ENCODE measurements around the gene MADCAM1.

The MADCAM1 gene

DNA sequence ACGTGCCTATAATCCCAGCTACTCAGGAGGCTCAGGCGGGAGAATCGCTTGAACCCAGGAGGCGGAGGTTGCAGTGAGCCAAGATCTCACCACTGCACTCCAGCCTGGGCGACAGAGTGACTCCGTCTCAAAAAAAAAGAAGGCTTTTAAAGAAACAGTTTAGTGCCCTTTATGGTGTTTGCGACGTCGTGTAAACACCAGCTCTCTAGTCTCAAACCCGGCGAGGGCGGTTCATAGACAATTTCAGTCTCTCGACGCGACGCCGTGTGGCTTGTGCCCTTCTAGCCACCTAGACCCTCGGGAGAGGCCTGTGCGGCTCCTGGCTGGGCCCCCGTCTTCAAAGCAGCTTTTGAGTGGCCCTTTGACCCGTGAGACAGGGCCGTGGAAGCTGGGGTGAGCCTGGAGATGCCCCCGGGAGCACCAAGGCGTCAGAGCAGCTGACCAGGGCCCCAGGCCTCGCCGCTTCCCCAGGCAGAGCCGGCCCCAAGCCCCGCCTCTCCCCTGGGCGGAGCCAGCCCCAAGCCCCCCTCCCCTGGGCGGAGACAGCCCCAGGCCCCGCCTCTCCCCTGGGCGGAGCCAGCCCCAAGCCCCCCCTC is 5.0 kb upstream of the MADCAM1 start:
- FAIRE-seq: no peak

DNA sequence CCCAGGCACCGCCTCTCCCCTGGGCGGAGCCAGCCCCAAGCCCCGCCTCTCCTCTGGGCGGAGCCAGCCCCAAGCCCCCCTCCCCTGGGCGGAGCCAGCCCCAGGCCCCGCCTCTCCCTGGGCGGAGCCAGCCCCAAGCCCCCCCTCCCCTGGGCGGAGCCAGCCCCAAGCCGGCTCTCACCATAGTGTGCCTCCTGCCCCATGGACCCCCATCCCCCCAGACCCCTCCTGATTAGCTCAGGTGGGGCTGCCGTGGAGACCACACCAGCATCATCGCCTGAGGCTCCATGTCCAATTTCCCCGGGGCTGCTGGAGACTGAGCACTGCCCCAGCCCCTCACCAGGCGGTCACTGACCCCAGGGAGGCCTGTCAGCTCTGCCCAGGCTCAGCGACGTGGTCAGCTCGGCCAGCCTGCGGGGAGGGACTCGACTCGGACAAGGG is 4.2 kb upstream of the MADCAM1 start:
- FAIRE-seq: no peak

DNA sequence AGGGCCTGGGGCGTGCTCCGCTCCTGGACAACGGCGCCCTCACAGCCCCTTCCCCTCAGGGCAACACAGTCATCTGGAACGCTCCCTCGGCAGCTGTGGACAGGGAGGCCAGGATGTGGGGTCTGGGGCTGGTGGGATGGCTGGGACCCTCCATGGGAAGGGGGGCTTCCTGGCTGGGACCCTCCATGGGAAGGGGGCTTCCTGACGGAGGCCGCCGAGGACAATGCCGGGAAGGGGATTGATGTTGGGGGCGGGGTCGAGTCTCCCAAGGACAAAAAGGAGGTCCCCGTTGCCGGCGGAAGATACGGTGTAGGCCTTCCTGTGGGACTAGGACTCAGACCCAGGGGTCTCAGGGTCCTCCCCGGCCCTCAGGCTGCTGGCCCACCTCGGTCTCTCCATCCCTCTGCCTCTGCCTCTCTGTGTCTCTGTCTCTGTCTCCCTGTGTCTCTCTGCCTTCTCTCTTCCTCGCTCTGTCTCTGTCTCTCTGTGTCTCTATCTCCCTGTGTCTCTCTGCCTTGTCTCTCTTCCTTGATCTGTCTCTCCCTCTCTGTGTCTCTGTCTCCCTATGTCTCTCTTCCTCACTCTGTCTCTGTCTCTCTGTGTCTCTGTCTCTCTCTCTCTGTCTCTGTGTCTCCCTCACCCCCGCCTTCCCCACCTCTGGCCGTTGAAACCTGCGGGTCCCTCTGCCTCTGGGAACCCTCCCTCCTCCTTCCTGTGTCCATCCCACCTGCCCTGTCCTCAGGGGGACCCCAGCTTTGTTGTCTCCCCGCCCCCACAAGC is 2.7 kb upstream of the MADCAM1 start:
- no peak for FAIRE-seq

DNA sequence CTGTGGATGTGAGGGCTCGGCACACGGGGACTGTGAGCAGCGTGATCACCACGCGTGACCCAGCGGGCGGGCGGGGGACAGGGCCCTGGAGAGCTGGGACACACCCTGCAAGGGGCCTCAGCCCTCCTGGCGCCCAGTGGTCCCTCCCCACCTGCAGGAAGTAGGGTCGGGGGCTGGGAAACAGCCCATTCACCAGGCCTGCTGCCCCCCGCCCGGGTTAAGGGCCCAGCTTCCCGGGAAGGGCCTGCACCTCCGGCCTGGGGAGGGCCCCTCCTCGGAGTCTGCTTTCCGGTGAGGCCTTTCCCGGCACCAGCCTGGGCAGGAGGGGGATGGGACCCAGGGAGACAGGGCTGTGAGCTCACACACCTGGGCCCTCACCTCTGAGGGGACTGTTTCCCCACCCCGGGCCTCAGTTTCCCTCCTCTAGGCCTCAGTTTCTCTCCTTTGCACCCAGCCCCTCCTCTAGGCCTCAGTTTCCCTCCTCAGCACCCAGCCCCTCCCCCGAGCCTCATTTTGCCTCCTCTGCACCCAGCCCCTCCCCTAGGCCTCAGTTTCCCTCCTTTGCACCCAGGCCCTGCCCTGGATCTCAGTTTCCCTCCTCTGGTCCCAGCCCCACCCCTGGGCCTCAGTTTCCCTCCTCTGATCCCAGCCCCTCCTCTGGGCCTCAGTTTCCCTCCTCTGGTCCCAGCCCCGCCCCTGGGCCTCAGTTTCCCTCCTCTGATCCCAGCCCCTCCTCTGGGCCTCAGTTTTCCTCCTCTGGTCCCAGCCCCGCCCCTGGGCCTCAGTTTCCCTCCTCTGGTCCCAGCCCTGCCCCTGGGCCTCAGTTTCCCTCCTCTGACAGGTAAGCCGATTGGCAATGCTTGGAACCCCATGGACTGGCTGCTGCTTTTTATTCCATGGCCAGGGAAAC is 1.9 kb upstream of the MADCAM1 start:
- no peak for FAIRE-seq

DNA sequence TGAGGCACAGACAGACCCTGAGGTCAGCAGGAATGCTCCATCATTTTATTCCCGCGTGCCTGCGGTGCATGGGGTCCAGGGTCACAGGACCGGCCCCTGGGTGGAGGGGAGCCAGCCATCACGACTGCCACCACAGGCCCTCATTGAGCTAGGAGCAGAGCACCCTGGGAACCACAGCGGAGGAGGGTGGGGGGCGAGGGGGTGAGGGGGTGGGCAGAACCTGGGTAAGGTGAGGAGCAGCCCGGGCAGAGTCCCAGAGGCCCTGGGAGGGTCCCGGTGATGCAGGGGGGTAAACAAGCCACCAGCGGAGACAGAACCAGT is 1.2 kb upstream of the MADCAM1 start:
- FAIRE-seq: no peak

DNA sequence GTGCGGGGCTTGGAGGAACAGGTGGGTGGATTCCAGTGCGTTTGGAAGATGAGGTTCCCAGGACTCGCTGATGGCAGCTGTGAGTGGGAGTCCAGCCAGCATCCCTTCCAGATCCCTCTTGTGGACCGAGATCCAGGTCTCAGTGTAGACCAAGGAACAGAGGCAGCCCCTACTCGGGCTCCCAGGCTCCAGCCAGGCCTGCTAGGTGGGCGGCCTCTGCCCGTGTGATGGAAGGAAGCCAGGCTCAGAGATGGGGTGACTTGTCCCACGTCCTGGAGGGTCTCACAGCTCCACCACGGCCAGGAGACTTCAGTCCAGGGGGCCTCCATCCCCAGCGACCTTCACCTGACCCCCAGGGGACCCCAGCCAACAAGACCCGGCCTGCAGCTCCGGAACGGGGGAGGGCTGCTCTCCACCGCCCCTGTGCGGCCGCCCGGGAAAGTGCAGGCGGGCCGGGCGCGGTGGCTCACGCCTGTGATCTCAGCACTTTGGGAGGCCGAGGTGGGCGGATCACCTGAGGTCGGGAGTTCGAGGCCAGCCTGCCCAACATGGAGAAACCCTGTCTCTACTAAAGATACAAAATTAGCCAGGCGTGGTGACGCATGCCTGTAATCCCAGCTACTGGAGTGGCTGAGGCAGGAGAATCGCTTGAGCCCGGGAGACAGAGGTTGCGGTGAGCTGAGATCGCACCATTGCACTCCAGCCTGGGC is 729 bp upstream of the MADCAM1 start:
- FAIRE-seq: no peak

DNA sequence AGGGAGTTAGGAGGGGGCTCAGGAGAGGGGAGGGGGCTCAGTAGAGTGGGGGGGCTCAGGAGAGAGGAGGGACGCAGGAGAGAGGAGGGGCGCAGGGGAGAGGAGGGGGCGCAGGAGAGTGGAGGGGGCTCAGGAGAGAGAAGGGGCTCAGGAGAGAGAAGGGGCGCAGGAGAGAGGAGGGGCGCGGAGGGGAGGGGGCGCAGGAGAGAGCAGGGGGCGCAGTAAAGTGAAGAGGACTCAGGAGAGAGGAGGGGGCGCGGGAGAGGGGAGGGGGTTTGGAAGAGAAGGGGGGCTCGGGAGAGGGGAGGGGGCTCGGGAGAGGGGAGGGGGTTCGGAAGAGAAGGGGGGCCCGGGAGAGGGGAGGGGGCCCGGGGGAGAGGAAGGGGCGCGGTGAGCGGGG is 700 bp downstream of the MADCAM1 start:
- FAIRE-seq: no peak

DNA sequence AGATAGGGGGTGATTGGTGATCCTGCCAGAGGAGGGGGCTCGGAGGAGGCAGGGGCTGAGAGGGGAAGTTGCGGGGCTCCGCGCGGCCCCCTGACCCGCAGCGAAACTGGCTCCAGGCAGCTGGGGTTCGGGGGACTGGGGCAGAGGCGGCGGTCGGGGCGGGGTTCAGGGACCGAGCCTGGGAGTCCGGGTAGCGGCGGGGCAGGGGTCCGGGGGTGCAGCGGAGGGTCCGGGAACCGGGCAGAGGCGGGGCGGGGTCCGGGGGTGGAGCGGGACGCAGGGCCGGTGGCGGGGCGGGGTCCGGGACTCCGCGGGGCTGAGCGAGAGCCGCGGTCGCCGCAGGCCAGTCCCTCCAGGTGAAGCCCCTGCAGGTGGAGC is 1.2 kb downstream of the MADCAM1 start:
- no peak for FAIRE-seq

DNA sequence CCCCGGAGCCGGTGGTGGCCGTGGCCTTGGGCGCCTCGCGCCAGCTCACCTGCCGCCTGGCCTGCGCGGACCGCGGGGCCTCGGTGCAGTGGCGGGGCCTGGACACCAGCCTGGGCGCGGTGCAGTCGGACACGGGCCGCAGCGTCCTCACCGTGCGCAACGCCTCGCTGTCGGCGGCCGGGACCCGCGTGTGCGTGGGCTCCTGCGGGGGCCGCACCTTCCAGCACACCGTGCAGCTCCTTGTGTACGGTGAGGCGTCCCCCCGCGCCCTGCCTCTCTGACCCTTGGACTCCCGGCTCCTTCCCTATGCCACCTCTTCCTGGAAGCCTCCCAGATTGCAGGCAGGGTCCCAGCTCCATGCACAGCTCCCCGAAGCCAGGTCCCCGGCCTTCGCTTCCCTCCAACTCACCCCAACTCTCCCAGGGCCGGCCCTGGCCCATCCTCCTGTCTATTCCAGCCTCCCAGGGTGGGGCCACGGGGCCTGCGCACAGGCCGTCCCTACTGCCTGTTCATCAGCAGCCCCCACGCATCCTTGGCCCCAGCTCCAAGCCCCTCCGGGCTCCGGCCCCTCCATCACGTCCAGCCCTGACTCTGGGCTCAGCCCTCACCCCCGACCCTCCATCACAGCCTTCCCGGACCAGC is 1.7 kb downstream of the MADCAM1 start:
- no peak for FAIRE-seq

DNA sequence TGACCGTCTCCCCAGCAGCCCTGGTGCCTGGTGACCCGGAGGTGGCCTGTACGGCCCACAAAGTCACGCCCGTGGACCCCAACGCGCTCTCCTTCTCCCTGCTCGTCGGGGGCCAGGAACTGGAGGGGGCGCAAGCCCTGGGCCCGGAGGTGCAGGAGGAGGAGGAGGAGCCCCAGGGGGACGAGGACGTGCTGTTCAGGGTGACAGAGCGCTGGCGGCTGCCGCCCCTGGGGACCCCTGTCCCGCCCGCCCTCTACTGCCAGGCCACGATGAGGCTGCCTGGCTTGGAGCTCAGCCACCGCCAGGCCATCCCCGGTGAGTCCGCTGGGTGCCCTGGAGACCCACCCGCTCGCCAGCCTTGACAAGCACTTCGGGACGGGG is 2.2 kb downstream of the MADCAM1 start:
- FAIRE-seq: no peak

DNA sequence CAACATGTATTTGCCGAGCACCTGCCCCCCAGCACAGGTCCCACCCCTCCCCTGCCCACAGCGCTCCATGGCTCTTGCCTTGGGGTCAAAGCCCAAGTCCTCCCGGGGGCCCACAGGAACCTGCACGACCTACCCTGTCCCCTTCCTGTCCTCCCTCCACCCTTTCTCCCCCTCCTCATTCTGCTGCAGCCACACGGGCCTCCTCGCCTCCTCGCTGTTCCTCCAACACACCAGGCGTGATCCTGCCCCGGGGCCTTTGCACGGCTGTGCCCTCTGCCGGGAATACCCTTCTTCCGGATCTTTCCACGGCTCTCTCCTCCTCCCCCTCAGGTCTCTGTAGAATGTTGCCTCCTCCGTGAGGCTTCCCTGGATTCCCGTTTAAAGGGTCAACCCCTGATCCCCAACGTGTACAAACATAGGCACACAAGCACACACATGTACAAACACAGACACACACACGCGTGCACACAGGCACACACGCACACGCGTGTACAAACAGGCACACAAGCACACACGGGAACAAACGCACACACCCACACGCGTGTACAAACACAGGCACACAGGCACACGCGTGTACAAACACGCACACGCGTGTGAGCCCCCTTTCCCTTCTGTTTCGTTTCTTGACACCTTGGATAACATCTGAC is 2.8 kb downstream of the MADCAM1 start:
- FAIRE-seq: no peak

DNA sequence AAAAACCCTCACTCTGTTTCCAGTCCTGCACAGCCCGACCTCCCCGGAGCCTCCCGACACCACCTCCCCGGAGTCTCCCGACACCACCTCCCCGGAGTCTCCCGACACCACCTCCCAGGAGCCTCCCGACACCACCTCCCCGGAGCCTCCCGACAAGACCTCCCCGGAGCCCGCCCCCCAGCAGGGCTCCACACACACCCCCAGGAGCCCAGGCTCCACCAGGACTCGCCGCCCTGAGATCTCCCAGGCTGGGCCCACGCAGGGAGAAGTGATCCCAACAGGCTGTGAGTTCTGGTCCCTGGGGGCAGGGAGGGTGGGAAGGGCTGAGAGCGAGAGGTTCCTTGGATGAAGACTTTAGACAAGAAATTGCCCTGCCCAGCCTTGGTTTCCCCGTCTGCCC is 5.4 kb downstream of the MADCAM1 start:
- FAIRE-seq: no peak

DNA sequence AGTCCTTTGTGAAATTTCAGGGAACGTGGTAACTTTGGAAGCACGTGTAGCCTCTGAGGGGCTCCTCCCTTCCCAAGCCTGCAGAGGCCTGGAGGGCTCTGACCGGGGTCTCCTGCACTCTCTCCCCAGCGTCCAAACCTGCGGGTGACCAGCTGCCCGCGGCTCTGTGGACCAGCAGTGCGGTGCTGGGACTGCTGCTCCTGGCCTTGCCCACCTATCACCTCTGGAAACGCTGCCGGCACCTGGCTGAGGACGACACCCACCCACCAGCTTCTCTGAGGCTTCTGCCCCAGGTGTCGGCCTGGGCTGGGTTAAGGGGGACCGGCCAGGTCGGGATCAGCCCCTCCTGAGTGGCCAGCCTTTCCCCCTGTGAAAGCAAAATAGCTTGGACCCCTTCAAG is 8.3 kb downstream of the MADCAM1 start:
- FAIRE-seq: no peak

DNA sequence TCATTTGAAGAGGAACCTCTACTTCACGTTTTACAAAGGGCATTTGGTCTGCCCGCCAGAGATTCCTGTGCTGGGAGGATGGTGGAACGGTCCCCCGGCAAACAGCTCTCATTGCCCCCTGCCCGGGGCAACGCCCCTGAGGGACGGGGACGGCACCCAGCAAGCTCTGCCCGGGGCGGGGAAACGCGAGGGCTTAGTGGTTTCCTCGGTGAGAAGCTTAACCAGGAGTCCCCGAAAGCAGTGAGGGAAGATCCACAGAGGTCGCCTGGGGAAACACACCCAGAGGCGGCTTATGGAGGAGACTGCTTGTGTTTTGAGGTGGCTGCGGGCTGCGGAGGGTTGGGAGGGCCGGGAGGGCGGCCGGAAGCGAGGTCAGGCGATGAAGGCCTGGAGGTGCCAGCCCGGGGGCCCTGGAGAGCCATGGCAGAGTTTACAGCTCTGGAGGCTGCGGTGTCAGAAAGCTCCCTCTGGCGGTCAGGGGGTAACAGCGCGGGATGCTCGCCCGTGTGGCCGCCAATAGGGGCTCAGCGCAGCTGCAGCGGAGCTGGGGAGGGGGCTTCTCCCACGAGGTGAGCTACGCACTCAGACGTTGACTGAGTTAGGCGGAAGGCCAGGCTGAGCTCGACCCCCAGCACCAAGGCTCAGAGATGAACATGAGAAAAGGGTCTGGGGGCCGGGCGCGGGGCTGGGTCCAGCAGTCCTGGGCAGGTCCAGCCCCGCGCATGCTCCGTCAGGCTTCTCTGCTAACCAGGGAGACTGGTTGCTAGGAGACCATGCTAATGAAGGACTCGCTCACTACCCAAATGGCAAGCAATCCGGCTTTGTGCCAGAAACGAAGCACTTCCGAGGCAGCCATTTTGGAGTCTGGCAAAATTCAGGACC is 10.4 kb downstream of the MADCAM1 start:
- no peak for FAIRE-seq

DNA sequence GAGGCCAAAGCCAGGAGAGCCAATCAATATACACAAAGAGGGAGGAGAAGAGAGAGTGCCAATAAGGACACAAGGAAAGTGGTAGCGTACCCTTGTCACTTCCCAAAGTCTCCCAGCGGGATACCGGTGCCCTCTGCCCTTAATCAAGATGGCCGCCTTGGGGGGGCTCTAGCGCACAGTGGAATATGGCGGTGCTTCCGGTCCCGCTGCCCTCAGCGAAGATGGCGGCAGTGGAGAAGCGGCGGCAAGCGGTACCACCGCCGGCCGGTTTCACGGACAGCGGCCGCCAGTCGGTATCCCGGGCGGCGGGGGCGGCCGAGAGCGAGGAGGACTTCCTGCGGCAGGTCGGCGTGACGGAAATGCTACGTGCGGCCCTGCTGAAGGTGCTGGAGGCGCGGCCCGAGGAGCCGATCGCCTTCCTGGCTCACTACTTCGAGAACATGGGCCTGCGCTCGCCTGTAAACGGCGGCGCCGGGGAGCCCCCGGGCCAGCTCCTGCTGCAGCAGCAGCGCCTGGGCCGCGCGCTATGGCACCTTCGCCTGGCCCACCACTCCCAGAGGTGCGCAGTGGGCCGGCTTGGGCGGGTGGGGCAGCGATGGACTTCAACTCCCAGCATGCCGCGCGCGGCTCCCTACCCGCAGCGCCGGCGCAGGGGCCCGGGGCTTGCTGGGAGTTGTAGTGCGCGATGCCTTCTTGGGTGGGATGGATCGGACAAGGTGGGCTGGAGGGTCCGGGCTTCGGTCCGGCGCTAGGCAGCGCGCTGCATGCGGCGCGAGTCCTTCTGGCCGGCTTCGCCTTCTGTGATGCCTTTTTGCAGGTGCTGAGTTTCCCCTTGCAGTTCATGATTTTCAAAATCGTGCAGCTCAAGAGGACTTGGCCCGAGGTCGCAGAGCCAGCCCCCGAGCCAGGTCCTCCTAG is 11.3 kb downstream of the MADCAM1 start, which contains the start of gene TPGS1:
Gene TPGS1 (plus strand): TSS at position 212 of the 918 bp plus-strand sequence. CDS start 10 bp downstream, at position 222.
- FAIRE-seq: peak; percentile 100

DNA sequence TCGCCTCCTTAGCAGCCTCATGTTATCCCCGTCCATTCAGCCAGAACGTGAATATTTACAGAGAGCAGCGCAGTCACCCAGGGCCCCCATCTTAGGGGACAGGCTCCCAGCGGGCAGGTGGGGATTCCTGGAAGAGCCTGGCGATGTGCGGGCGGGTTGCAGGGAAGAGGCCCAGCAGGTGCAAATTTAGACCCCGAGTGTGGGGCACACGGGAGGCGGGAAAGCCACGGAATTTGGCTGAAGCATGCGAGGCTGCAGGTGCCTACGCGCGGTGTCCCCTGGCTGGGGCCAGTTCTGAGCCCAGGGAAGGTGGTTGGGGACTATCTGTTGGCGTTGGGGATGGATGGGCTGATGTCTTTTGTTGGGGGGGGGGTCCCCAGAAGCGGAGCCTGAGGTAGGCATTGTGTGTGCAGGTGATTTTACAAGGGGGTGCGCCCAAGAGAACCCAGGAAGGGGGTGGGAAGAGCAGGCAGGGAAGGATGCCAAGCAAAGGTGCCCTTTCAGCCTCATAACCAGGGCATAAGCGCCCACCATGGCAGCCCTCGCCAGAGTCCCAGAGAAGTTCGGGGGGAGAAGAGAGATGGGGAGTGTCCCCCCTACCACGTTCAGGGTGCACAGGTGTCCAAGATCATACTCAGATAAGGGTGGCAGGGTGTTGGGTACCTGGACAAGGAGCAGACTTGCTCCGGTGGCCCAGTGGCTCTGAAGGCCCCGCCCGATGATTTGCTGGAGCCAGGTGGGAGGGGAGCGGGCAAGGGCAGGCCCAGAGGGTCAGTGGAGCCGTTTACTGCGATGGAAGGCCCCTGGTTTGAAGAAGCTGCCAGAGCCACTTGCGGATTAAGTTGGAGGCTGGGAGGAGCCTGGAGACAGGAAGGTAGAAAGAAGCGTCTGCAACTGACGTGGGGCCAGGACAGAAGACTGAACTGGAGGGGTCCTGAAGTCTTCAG is 12.2 kb downstream of the MADCAM1 start:
- FAIRE-seq: no peak

DNA sequence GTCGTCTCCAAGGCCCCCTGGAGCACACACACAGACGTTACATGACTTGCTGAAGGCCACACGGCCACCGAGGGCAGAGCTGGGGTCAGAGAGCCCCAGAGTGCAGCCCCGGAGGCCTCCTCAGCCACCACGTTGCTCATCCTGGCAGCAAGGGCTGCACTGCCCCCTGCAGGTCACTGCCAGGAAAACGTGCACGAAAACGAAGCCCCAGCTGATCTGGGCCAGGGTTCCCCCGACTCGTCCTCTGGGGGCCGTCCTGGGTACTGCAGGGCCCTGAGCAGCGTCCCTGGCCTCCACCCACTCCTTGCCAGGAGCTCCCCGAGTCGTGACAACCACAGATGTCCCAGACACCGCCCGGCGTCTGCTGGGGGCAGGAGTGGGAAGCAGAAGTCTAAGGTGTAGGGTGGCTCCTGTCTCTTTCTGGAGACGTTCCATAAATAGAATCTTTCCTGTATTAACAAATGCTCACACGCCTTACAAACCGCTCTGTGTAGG is 14.4 kb downstream of the MADCAM1 start:
- no peak for FAIRE-seq

DNA sequence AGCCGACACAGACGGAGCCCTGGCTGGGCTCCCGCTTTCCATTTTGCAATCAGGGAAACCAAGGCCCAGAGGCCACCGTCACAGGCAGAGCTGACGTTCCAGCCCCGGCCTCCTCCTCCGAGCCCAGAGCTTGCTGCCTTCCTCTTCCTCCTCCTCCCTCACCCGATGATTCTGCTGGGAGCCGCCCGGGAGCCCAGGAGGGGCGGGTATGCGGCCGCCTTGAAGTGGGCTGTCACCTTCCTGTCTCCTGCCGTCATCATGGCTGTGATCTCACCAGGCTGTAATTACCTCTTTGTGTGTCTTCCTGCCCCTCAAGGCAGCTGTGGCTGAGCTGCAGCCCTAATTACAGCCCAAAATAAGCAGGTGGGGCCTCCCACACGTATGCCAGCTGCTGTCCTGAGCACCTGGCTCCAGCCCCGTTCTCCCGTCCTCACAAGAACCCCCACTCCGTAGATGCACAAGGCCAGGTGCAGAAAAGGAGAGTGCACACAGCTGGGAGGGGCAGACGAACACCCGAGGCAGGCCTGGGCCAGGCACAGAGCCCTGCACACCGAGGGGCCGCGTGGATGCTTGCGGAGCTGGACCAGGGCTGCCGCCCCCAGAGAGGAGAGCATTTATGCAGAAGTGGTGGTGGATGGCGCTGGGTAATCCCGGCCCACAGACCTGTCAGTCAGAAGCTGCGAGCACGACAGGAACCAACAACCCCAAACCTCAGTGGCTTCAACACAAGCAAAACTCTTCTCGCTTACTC is 15.0 kb downstream of the MADCAM1 start:
- FAIRE-seq: no peak
